ENCODE data around the gene APBB3. TPM values are rescaled to one million over a fixed set of nuclear protein-coding genes. Genes with fewer than 3 reads are reported as not detected.
"Not testable (repeated sequence)": the region's sequence is repeated elsewhere in the genome, so short reads cannot be mapped to it uniquely, and the experiment has no call there.

Gene APBB3
- total RNA-seq, 1 experiment from 2014 or later: 11.4 TPM

- POLR2A ChIA-PET (ENCODE audit: unreplicated experiment): no interaction called here
- Histone ChIP-seq H3K79me2 (ENCODE audit: low read length) (no peaks in the 10 kb centered on the region), H3K4me2 (ENCODE audit: low read length) (no peak overlapping the region), H3F3A (ENCODE audit: low read length, unreplicated experiment) (no peaks in the 10 kb centered on the region), H3K9ac (ENCODE audit: low read length) (no peak overlapping the region), H3K4me1 (ENCODE audit: insufficient read depth, low read length) (no peaks in the 10 kb centered on the region), H3K27ac (ENCODE audit: low read length) (no peak overlapping the region), H3K27me3 (ENCODE audit: low read length) (no peaks in the 10 kb centered on the region), H3K9me2 (replicated peaks; ENCODE audit: low read length) (no peaks in the 10 kb centered on the region), H4K20me1 (ENCODE audit: low read length) (no peaks in the 10 kb centered on the region), H3K9me3 (ENCODE audit: low read length) (no peaks in the 10 kb centered on the region), H3K4me3 (ENCODE audit: low read length) (no peak overlapping the region), H2AFZ (ENCODE audit: low read length) (no peak overlapping the region), H3K36me3 (ENCODE audit: low read depth, low read length) (no peaks in the 10 kb centered on the region)
- BruUV-seq (replicated peaks): no TSS peak
- ATAC-seq: no peak
- TF ChIP-seq EZH2 (IDR thresholded peaks at IDR 0.05; ENCODE audit: low read length, unreplicated experiment) (no peak), EZH2phosphoT487 (IDR thresholded peaks at IDR 0.05; ENCODE audit: borderline replicate concordance, low read length) (no peak), CTCF (conservative IDR thresholded peaks at IDR 0.05; ENCODE audit: low read depth, low read length) (no peak)
- intact Hi-C loops (cut with micrococcal nuclease): no loop called here
- no peak for DNase-seq
- CTCF ChIA-PET: no interaction called here
These were observed 31.9 kb upstream of the APBB3 start for GRCh38 chr5:140596321-140596741.

GRCh38 chr5:140595538-140596300 lies 31.3 kb upstream of the APBB3 start:
- H3K4me1 ChIP-seq (ENCODE audit: insufficient read depth, low read length): no peaks in the 10 kb centered on the region
- no peak overlapping the region for H3K27ac ChIP-seq (ENCODE audit: low read length)
- H3K36me3 ChIP-seq (ENCODE audit: low read depth, low read length): no peaks in the 10 kb centered on the region
- H3K4me3 ChIP-seq (ENCODE audit: low read length): no peak overlapping the region
- ATAC-seq: no peak
- H3K9me3 ChIP-seq (ENCODE audit: low read length): no peaks in the 10 kb centered on the region
- H3K9ac ChIP-seq (ENCODE audit: low read length): no peak overlapping the region
- no peaks in the 10 kb centered on the region for H3K9me2 ChIP-seq (replicated peaks; ENCODE audit: low read length)
- H3K79me2 ChIP-seq (ENCODE audit: low read length): no peaks in the 10 kb centered on the region
- no peak overlapping the region for H3K4me2 ChIP-seq (ENCODE audit: low read length)
- no peaks in the 10 kb centered on the region for H3F3A ChIP-seq (ENCODE audit: low read length, unreplicated experiment)
- TF ChIP-seq EZH2phosphoT487 (IDR thresholded peaks at IDR 0.05; ENCODE audit: borderline replicate concordance, low read length): no peak
- TF ChIP-seq EZH2 (IDR thresholded peaks at IDR 0.05; ENCODE audit: low read length, unreplicated experiment): no peak
- TF ChIP-seq CTCF (conservative IDR thresholded peaks at IDR 0.05; ENCODE audit: low read depth, low read length): no peak
- H3K27me3 ChIP-seq (ENCODE audit: low read length): no peaks in the 10 kb centered on the region
- intact Hi-C loops (cut with micrococcal nuclease): no loop called here
- DNase-seq: peak; percentile 26
- no TSS peak for BruUV-seq (replicated peaks)
- ChIA-PET POLR2A (ENCODE audit: unreplicated experiment) (no interaction called here), CTCF (no interaction called here)
- no peak overlapping the region for H2AFZ ChIP-seq (ENCODE audit: low read length)
- no peaks in the 10 kb centered on the region for H4K20me1 ChIP-seq (ENCODE audit: low read length)

GRCh38 chr5:140594169-140594568 lies 29.8 kb upstream of the APBB3 start:
- H3K4me1 ChIP-seq (ENCODE audit: insufficient read depth, low read length): no peaks in the 10 kb centered on the region
- no peaks in the 10 kb centered on the region for H3K27me3 ChIP-seq (ENCODE audit: low read length)
- H3K36me3 ChIP-seq (ENCODE audit: low read depth, low read length): no peaks in the 10 kb centered on the region
- no peaks in the 10 kb centered on the region for H3K9me3 ChIP-seq (ENCODE audit: low read length)
- no peak for DNase-seq
- no peak overlapping the region for H2AFZ ChIP-seq (ENCODE audit: low read length)
- ChIA-PET CTCF (no interaction called here), POLR2A (ENCODE audit: unreplicated experiment) (no interaction called here)
- H3K4me3 ChIP-seq (ENCODE audit: low read length): no peak overlapping the region
- intact Hi-C loops (cut with micrococcal nuclease): no loop called here
- H3K9ac ChIP-seq (ENCODE audit: low read length): no peak overlapping the region
- no peaks in the 10 kb centered on the region for H3K9me2 ChIP-seq (replicated peaks; ENCODE audit: low read length)
- H3K79me2 ChIP-seq (ENCODE audit: low read length): no peaks in the 10 kb centered on the region
- BruUV-seq (replicated peaks): no TSS peak
- H3K4me2 ChIP-seq (ENCODE audit: low read length): no peak overlapping the region
- H3K27ac ChIP-seq (ENCODE audit: low read length): no peak overlapping the region
- H4K20me1 ChIP-seq (ENCODE audit: low read length): no peaks in the 10 kb centered on the region
- H3F3A ChIP-seq (ENCODE audit: low read length, unreplicated experiment): no peaks in the 10 kb centered on the region
- TF ChIP-seq EZH2phosphoT487 (IDR thresholded peaks at IDR 0.05; ENCODE audit: borderline replicate concordance, low read length) (no peak), EZH2 (IDR thresholded peaks at IDR 0.05; ENCODE audit: low read length, unreplicated experiment) (no peak), CTCF (conservative IDR thresholded peaks at IDR 0.05; ENCODE audit: low read depth, low read length) (no peak)
- no peak for ATAC-seq

DNA sequence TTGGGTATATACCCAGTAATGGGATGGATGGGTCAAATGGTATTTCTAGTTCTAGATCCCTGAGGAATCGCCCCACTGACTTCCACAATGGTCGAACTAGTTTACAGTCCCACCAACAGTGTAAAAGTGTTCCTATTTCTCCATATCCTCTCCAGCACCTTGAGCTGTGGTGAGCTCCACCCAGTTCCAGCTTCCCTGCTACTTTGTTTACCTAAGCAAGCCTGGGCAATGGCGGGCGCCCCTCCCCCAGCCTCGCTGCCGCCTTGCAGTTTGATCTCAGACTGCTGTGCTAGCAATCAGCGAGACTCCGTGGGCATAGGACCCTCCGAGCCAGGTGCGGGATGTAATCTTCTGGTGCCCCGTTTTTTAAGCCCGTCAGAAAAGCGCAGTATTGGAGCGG lies 28.7 kb upstream of the APBB3 start:
- H3K9ac ChIP-seq (ENCODE audit: low read length); H3K9me2 ChIP-seq (replicated peaks; ENCODE audit: low read length); H3K9me3 ChIP-seq (ENCODE audit: low read length); H3K4me3 ChIP-seq (ENCODE audit: low read length); BruUV-seq (replicated peaks); H3K4me1 ChIP-seq (ENCODE audit: insufficient read depth, low read length); H3K27ac ChIP-seq (ENCODE audit: low read length); DNase-seq; H3K79me2 ChIP-seq (ENCODE audit: low read length); ATAC-seq; CTCF ChIA-PET; H3K4me2 ChIP-seq (ENCODE audit: low read length); H4K20me1 ChIP-seq (ENCODE audit: low read length); POLR2A ChIA-PET (ENCODE audit: unreplicated experiment); intact Hi-C loops (cut with micrococcal nuclease); H3K27me3 ChIP-seq (ENCODE audit: low read length); H3F3A ChIP-seq (ENCODE audit: low read length, unreplicated experiment); H2AFZ ChIP-seq (ENCODE audit: low read length); H3K36me3 ChIP-seq (ENCODE audit: low read depth, low read length): not testable (repeated sequence)
